GM12865 (cell line): ENCODE data around the gene HKDC1.

Source experiments
- DNase-seq: peaks from one replicate; pipeline ENCODE4 v3.0.0; 2010; ENCODE audit warnings: low read depth
- H3K4me3 ChIP-seq: 2 replicates; pipeline ENCODE4 v1.5.1; 2011; ENCODE audit warnings: mild to moderate bottlenecking, low read depth, low read length, control low read depth
- TF ChIP-seq, protein P1 (sequence below): IDR thresholded peaks from 2 replicates; pipeline ENCODE4 v1.5.1; 2011; ENCODE audit warnings: low read length, control low read depth, low read depth, inconsistent platforms; ENCODE audit not compliant: insufficient read depth; ENCODE audit errors: missing control alignments

HKDC1 gene

DNA sequence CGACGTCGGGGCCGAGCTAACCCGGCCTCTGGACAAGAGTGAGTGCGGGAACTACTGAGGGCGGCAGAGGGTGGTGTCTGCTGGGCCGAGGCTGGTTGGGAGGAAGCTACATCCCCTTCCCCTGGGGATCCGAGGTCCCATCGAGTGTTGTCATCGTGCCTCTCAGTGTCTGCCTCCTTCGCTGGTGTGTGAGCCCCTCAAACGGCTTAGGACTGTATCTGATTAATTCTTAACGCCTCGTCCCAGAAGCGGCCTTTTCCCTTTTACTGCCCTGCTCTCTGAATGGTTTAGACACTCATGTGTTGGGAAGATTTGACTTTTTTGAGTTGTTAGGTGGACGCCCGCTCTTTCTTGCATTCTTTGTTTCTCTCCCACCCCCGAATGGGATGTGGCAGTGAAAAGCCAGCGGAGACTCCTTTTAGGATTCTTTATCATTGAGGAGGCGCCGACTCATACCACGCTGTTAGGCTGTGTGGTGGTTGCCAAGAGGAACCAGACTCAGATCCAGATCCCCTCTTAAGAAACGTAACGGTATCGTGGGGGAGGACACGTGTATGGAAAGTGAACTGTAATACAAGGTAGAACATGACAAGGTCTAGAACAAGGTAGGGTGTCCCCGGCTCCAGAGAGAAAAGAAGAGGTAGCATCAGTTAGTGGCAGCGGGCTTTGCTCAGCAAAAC is 39.5 kb upstream of the HKDC1 start:
- peak; percentile 22 for DNase-seq
- peak overlapping the region; percentile 100 for H3K4me3 ChIP-seq
- TF ChIP-seq, protein P1, sequence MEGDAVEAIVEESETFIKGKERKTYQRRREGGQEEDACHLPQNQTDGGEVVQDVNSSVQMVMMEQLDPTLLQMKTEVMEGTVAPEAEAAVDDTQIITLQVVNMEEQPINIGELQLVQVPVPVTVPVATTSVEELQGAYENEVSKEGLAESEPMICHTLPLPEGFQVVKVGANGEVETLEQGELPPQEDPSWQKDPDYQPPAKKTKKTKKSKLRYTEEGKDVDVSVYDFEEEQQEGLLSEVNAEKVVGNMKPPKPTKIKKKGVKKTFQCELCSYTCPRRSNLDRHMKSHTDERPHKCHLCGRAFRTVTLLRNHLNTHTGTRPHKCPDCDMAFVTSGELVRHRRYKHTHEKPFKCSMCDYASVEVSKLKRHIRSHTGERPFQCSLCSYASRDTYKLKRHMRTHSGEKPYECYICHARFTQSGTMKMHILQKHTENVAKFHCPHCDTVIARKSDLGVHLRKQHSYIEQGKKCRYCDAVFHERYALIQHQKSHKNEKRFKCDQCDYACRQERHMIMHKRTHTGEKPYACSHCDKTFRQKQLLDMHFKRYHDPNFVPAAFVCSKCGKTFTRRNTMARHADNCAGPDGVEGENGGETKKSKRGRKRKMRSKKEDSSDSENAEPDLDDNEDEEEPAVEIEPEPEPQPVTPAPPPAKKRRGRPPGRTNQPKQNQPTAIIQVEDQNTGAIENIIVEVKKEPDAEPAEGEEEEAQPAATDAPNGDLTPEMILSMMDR, result no peak

DNA sequence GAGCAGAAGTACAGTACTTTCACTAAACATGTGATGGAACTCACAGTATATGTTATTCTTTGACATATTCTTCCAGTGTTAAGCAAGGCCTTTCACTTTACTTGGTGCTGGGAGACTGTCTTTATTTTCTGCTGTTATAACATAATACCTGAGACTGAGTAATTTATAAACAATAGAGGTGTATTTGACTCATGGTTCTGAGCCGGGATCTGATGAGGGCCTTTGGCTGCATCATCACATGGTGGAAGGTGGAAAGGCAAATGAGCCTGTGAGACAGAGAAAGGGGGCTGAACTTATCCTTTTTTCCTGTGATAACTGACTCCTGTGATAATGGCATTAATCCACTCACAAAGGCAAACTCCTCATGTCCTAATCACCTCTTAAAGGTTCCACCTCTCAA is 38.7 kb upstream of the HKDC1 start:
- H3K4me3 ChIP-seq, result peak overlapping the region; percentile 100
- TF ChIP-seq, protein P1, result no peak
- no peak for DNase-seq

- no peak for DNase-seq
- TF ChIP-seq, protein P1, result no peak
- no peak overlapping the region for H3K4me3 ChIP-seq
These were observed 38.1 kb upstream of the HKDC1 start for GRCh38 chr10:69182005-69182404.

DNA sequence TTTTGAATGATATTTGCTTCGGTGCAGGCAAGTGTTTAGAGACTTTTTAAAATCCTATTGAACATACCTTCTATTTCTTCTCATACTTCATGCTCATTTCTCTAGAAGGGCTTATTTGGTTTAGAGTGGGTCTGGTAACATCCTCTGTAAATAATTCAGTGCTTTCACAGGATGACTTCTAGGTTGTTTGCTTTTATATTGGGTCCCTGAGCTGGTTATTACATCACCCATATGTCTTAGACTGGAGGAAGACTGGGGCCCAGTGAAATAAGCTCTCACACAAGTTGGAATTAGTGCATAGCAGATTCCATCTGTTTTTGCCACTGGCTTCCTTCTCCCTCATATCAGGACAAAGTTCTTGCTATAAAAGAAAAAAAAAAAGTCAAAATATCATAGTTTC is 33.6 kb upstream of the HKDC1 start:
- TF ChIP-seq, protein P1, result no peak
- no peak overlapping the region for H3K4me3 ChIP-seq
- no peak for DNase-seq

GRCh38 chr10:69201045-69201444 is 19.1 kb upstream of the HKDC1 start:
- TF ChIP-seq, protein P1, result no peak
- no peak for DNase-seq
- no peak overlapping the region for H3K4me3 ChIP-seq

DNA sequence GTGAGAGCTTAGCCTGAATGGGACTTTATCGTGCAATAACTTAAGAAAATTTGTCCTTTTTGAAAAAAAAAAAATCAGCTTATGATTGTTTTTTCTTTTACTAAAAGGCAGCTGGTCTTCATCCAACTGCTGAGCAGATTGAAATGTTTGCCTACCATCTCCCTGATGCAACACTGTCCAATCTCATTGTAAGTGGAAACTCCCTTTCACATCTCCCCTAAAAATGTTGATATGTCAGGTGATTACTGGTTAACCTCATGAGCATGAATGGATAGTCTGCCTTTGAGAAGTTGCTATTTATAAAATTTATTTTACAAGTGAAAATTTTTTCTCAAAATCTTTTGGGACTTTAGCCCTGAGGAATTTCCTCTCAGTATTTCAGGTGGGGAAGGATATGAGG is 17.8 kb upstream of the HKDC1 start:
- no peak for DNase-seq
- TF ChIP-seq, protein P1, result no peak
- no peak overlapping the region for H3K4me3 ChIP-seq

DNA sequence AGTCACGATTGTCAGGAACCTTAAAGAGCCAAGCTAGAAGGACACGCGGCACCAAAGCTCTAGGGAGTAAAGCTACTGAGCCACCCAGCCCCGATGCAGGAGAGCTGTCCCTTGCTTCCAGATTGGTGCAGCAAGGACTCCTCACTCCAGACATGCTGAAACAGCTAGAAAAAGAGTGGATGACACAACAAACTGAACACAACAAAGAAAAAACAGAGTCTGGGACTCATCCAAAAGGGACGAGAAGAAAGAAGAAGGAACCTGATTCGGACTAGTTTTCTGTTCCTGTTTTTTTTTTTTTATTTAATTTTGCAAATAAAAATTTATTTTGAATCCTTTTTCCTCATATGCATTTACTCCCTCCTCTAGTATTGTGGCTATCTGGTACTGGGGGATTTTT is 11.4 kb upstream of the HKDC1 start:
- H3K4me3 ChIP-seq, result no peak overlapping the region
- no peak for DNase-seq
- TF ChIP-seq, protein P1, result no peak
